Kidney epithelial cell (primary cell): ENCODE data around the gene SRGN. TPM values are rescaled to one million over a fixed set of nuclear protein-coding genes. Genes with fewer than 3 reads are reported as not detected.

Source experiments
- DNase-seq: peaks from one replicate; pipeline ENCODE4 v3.0.0-alpha.2; 2010; ENCODE audit warnings: low read depth
- H3K27me3 ChIP-seq: 2 replicates; pipeline ENCODE4 v1.6.0; 2011; ENCODE audit warnings: low read length; ENCODE audit not compliant: control insufficient read depth, insufficient read depth
- H3K36me3 ChIP-seq: 2 replicates; pipeline ENCODE4 v1.5.1; 2011; ENCODE audit warnings: low read length; ENCODE audit not compliant: control insufficient read depth, insufficient read depth
- H3K4me3 ChIP-seq: 2 replicates; pipeline ENCODE4 v1.5.1; 2011; ENCODE audit warnings: low read depth, mild to moderate bottlenecking, control low read depth, low read length
- total RNA-seq: library from RNA; depleted of rRNA; stranded (reverse); fragments of >200 nt; gene quantifications from 2 replicates; pipeline ENCODE4 v1.2.3, GENCODE V29; 2015
- TF ChIP-seq, protein P1 (sequence below): IDR thresholded peaks from 2 replicates; pipeline ENCODE4 v1.5.1; 2011; ENCODE audit warnings: mild to moderate bottlenecking, moderate library complexity, low read length, control low read depth, inconsistent platforms; ENCODE audit not compliant: insufficient read depth, poor library complexity, severe bottlenecking

Gene SRGN
- total RNA-seq, 1 donor from 2014 or later = 1.5 TPM

GRCh38 chr10:69064762-69065328 is 23.1 kb upstream of the SRGN start:
- H3K4me3 ChIP-seq = no peak overlapping the region

DNA sequence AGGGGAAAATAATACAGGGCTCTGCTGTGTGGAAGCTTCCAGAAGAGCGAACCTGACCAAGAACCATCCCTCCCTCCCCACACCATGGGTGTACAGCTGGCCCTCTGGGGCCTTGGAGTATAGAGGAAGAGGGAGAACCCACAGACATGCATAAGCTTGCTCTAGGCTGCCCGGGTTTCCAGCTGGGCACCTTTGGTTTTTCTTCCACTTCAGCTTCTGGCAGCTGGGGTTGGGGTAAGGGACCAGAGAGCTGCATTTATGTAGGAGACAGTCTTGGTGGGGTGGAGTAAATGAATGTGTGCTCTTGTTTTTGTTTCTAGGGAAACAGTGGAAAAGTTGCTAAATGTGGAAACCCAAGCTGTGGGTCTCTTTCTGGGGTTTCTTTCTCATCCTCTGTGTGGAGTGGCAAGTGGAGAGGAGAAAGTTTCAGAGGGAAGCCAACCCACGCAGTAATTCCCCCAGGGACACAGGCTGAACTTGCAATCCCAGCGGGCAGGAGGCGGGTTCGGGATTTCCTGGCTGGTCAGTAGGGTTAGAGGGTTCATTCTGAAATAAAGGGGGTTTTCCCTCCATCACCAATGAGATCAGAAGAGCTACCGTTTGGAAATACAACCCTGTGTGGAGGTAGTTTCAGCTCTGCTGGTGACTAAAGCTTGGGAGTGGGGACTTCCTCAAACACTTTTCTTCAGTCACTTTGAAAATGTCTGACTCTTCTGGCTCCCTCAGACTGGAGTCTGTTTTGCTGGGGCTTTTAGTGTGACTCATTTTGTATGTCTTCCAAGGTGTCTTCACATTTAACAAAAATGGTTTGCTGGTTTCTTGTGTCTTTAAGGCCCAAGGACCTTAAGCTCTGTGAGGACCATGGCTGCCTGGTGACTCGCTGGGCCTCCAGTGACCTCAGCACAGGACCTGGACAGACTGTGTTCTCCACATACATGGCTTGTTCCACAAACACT is 22.2 kb upstream of the SRGN start:
- no peak overlapping the region for H3K4me3 ChIP-seq
- DNase-seq = no peak
- TF ChIP-seq, protein P1, sequence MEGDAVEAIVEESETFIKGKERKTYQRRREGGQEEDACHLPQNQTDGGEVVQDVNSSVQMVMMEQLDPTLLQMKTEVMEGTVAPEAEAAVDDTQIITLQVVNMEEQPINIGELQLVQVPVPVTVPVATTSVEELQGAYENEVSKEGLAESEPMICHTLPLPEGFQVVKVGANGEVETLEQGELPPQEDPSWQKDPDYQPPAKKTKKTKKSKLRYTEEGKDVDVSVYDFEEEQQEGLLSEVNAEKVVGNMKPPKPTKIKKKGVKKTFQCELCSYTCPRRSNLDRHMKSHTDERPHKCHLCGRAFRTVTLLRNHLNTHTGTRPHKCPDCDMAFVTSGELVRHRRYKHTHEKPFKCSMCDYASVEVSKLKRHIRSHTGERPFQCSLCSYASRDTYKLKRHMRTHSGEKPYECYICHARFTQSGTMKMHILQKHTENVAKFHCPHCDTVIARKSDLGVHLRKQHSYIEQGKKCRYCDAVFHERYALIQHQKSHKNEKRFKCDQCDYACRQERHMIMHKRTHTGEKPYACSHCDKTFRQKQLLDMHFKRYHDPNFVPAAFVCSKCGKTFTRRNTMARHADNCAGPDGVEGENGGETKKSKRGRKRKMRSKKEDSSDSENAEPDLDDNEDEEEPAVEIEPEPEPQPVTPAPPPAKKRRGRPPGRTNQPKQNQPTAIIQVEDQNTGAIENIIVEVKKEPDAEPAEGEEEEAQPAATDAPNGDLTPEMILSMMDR = no peak
- H3K36me3 ChIP-seq = no peaks in the 10 kb centered on the region
- H3K27me3 ChIP-seq = no peaks in the 10 kb centered on the region

More at GRCh38 chr10:69064762-69065328, 23.1 kb upstream of the SRGN start:
- H3K27me3 ChIP-seq = no peaks in the 10 kb centered on the region
- TF ChIP-seq, protein P1 = no peak
- no peaks in the 10 kb centered on the region for H3K36me3 ChIP-seq
- no peak for DNase-seq

DNA sequence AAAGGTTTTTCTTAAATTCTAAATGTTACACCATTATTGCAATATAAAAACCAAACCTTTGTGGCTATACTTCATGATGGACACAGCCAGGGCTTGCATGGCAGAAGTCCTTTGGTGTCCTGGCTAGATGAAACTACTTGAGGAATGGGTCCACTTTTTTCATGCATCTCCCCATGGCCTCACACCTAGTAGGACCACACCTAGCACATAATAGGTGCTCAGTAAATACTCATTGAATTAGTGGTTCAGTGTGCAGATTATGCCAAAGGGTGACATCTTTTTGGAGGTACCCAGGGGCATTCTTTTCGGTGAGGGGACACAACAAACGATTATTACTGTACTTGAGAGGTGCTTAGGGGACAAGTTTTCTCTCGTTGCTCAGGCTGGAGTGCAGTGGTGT is 20.7 kb upstream of the SRGN start:
- Histone ChIP-seq H3K27me3 (no peaks in the 10 kb centered on the region), H3K36me3 (no peaks in the 10 kb centered on the region), H3K4me3 (no peak overlapping the region)
- TF ChIP-seq, protein P1 = no peak
- DNase-seq = no peak

DNA sequence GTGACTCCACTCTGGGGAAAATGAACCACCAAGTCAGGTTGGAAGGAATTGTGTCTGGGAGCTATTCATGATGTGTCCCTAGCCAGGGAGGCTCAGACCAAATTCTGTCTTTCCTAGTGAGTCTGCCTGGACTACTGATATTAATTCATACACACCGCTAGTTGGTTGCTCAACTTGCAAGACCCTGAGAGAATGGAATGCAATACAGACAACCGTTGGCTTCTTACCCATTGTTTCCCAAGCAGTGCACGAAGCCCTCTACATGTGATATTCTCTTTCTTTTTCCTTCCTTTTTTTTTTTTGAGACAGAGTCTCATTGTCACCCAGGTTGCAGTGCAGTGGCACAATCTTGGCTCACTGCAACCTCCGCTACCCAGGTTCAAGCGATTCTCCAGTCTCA is 19.4 kb upstream of the SRGN start:
- Histone ChIP-seq H3K4me3 (no peak overlapping the region), H3K27me3 (no peaks in the 10 kb centered on the region), H3K36me3 (no peaks in the 10 kb centered on the region)
- no peak for DNase-seq
- TF ChIP-seq, protein P1 = no peak

DNA sequence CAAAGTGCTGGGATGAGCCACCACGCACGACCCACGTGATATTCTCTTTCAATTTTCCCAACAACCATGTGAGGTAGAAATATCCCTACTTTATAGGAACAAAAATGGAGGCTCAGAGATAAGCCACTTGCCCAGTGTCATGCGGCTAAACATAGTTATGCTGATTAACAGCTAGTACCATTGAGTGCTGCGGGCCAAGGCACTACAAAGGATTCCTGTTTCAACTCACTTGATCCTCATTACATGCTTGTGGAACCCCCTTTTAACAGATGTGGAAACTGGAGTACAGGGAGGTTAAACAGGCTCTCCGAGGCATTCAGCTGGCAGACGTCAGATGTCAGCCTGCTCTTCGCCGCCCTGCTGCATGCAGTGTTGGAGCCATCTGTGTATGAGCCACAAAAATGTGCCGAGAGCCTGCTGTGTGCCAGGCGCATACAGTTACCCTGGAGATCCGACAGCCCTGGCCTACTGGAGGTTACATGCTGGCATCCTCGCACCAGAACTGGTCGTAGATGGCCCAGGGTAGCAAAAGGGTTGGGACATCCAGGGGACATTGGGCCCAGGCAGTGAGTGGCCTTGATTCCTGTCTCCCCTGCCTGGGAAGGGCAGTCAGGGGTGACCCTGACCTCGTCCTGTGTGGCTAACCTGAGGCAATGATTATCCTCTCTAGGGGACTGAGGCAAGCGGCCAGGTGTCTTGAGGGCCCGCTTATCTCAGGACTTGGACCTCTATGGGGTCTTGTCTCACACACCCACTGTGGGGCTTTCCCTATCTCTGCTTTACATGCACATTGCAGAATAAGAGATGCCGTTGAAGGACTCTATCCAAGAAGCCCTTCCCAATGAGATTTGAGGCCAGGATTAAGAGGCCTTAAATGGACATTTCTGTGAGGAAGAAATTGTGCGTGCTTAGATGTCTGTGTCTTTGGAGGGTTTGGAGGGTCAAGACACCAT is 18.5 kb upstream of the SRGN start:
- no peak overlapping the region for H3K4me3 ChIP-seq
- H3K36me3 ChIP-seq = no peaks in the 10 kb centered on the region
- TF ChIP-seq, protein P1 = no peak
- no peak for DNase-seq
- H3K27me3 ChIP-seq = no peaks in the 10 kb centered on the region
